Left hindlimb (tissue), 1 donor: Measurements from ENCODE around the gene SMARCD3.

ENCODE experiments used
- DNase-seq: peaks from one replicate; pipeline ENCODE4 v3.0.0-alpha.2; 2018

The SMARCD3 gene

GRCh38 chr7:151246851-151247580, 1.5 kb downstream of the SMARCD3 start:
- peak; percentile 77 for DNase-seq

DNA sequence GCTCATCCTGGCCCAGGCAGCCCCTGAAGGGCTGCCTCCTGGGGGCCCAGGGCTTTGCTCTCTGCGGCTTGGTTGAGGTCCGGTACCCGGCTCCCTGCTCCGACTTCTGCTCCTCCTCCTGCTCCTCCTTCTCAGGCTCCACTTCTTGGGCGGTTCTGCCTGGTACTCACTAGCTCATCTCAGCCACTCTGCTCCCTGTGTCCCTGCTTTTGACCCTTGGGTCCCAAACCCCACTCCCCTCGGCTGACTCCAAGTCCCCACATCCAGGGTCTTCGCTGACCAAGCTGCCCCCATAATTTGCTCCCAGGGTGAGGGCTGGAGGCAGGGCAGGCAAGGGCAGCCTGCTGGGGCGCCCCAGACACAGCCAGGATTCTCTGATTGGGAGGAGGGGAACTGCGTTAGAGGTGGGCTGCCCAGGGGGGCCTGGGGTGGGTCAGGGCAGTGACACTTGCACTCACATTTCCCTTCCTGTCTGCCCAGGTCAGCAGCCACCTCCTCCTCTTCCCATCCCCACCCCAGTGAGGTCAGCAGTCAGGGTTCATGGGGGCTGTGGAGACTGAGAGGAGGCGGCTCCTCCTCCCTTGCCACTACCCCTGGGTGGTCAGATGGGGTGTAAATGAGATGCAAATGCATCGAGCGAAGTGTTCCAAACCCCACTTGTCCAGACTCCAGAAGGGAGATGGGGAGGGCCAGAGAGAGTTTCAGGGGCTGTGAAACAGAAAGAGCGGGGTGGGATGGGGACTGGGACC, 2.2 kb downstream of the SMARCD3 start:
- DNase-seq: no peak

- peak; percentile 47 for DNase-seq
These were observed 3.0 kb downstream of the SMARCD3 start for GRCh38 chr7:151245360-151246101.

DNA sequence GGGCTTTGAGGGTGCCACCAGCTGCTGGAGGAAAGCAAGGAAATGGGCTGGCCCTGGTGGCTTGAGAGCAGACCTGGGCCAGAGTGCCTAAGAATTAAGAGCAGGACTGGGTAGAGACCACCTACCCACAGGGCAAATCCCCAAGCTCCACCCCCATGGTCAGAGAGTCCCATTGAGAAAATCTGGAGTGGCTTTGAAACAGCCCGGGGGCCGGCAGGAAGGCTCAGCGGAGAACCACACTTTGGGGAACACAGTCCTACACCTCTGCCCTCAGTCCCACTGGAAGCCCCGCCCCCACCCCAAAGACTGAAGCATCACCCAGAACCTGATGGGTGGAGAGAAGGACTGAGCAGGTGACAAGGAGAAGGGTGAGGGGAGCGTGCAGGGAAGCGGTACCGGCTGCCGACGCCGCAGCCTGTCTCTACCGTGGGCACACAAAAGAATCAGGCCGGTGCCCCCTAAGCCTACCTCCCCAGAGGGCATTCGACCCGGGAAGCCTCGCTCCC, 3.6 kb downstream of the SMARCD3 start:
- no peak for DNase-seq

GRCh38 chr7:151244196-151244840, 4.2 kb downstream of the SMARCD3 start:
- DNase-seq: no peak

GRCh38 chr7:151243408-151244195, 4.9 kb downstream of the SMARCD3 start:
- DNase-seq: peak; percentile 52

DNA sequence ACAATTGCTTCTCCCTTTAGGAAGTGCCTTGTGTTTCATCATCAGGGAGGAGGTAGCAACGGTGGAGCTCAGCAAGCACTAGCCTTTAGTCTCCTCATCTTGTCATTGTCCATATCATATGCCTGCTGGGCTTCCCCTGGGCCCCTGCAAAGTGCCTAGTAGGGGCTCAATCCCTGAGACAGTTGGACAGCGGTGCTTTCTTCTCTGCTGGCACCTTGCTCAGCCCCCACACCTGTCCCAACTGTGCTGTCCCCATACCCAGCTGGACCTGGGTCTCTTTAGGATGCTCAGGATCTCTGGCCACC, 5.5 kb downstream of the SMARCD3 start:
- DNase-seq: no peak

GRCh38 chr7:151242159-151243044, 6.1 kb downstream of the SMARCD3 start:
- no peak for DNase-seq

- no peak for DNase-seq
These were observed 6.8 kb downstream of the SMARCD3 start for GRCh38 chr7:151241755-151242096.

GRCh38 chr7:151240942-151241754, 7.3 kb downstream of the SMARCD3 start:
- DNase-seq: no peak

- no peak for DNase-seq
These were observed 8.0 kb downstream of the SMARCD3 start for GRCh38 chr7:151240536-151240935.

GRCh38 chr7:151239837-151240459, 8.5 kb downstream of the SMARCD3 start:
- DNase-seq: no peak

GRCh38 chr7:151238924-151239836, 9.3 kb downstream of the SMARCD3 start:
- DNase-seq: no peak

- no peak for DNase-seq
These were observed 10.2 kb downstream of the SMARCD3 start for GRCh38 chr7:151238190-151238810.

DNA sequence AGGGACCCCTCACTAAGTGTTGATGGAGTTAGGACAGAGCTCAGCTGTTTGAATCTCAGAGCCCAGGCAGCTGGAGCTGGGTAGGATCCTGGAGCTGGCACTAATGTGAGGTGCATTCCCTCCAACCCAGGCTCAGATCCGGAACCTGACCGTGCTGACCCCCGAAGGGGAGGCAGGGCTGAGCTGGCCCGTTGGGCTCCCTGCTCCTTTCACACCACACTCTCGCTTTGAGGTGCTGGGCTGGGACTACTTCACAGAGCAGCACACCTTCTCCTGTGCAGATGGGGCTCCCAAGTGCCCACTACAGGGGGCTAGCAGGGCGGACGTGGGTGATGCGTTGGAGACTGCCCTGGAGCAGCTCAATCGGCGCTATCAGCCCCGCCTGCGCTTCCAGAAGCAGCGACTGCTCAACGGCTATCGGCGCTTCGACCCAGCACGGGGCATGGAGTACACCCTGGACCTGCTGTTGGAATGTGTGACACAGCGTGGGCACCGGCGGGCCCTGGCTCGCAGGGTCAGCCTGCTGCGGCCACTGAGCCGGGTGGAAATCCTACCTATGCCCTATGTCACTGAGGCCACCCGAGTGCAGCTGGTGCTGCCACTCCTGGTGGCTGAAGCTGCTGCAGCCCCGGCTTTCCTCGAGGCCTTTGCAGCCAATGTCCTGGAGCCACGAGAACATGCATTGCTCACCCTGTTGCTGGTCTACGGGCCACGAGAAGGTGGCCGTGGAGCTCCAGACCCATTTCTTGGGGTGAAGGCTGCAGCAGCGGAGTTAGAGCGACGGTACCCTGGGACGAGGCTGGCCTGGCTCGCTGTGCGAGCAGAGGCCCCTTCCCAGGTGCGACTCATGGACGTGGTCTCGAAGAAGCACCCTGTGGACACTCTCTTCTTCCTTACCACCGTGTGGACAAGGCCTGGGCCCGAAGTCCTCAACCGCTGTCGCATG, 11.0 kb downstream of the SMARCD3 start:
- DNase-seq: no peak

GRCh38 chr7:151236406-151236805, 12.1 kb downstream of the SMARCD3 start:
- DNase-seq: no peak
